Measurements from ENCODE around the gene RNU4-1.

RNU4-1 gene

GRCh38 chr12:120266180-120266870 lies 26.7 kb downstream of the RNU4-1 start:
- Mint-ChIP-seq H3K9me3 (no peaks in the 10 kb centered on the region), H3K36me3 (ENCODE audit: low read depth) (no peaks in the 10 kb centered on the region), H3K4me3 (peak overlapping the region; percentile 88), H3K4me1 (peaks cover 62% of the 10 kb centered on the region), H3K27ac (no peak overlapping the region), H3K27me3 (ENCODE audit: low read depth, poor library complexity) (no peaks in the 10 kb centered on the region)
- DNase-seq, result no peak
- TF ChIP-seq CTCF (IDR thresholded peaks at IDR 0.05), result no peak

- H3K4me1 Mint-ChIP-seq, result peaks cover 63% of the 10 kb centered on the region
Observed at GRCh38 chr12:120265473-120266179, 27.4 kb downstream of the RNU4-1 start, which contains the start of gene PXN. Gene PXN, minus strand, starts transcription at chr12:120265730. Its CDS starts 101 bp downstream, at chr12:120265629.

GRCh38 chr12:120264904-120265472 lies 28.0 kb downstream of the RNU4-1 start:
- Mint-ChIP-seq H3K36me3 (ENCODE audit: low read depth) (no peaks in the 10 kb centered on the region), H3K4me3 (peak overlapping the region; percentile 86), H3K4me1 (peaks cover 69% of the 10 kb centered on the region), H3K27ac (no peak overlapping the region), H3K9me3 (no peaks in the 10 kb centered on the region), H3K27me3 (ENCODE audit: low read depth, poor library complexity) (no peaks in the 10 kb centered on the region)
- DNase-seq, result no peak
- TF ChIP-seq CTCF (IDR thresholded peaks at IDR 0.05), result no peak

More at GRCh38 chr12:120265473-120266179, 27.4 kb downstream of the RNU4-1 start, which contains the start of gene PXN:
- peak; percentile 94 for DNase-seq
- H3K4me3 Mint-ChIP-seq, result peak within 1 kb of the TSS; percentile 88
- no peak within 1 kb of the TSS for H3K27ac Mint-ChIP-seq
- H3K27me3 Mint-ChIP-seq (ENCODE audit: low read depth, poor library complexity), result no peaks in the 10 kb centered on the region
- no peaks in the 10 kb centered on the region for H3K36me3 Mint-ChIP-seq (ENCODE audit: low read depth)
- TF ChIP-seq CTCF (IDR thresholded peaks at IDR 0.05), result peak; percentile 66
- H3K9me3 Mint-ChIP-seq, result no peaks in the 10 kb centered on the region

GRCh38 chr12:120264086-120264903 lies 28.7 kb downstream of the RNU4-1 start:
- no peaks in the 10 kb centered on the region for H3K27me3 Mint-ChIP-seq (ENCODE audit: low read depth, poor library complexity)
- H3K4me1 Mint-ChIP-seq, result peaks cover 76% of the 10 kb centered on the region
- no peak for DNase-seq
- H3K27ac Mint-ChIP-seq, result no peak overlapping the region
- no peaks in the 10 kb centered on the region for H3K9me3 Mint-ChIP-seq
- H3K36me3 Mint-ChIP-seq (ENCODE audit: low read depth), result no peaks in the 10 kb centered on the region
- TF ChIP-seq CTCF (IDR thresholded peaks at IDR 0.05), result no peak
- peak overlapping the region; percentile 86 for H3K4me3 Mint-ChIP-seq

- no peak overlapping the region for H3K27ac Mint-ChIP-seq
- peaks cover 76% of the 10 kb centered on the region for H3K4me1 Mint-ChIP-seq
- TF ChIP-seq CTCF (IDR thresholded peaks at IDR 0.05), result no peak
- DNase-seq, result no peak
- H3K36me3 Mint-ChIP-seq (ENCODE audit: low read depth), result no peaks in the 10 kb centered on the region
- no peaks in the 10 kb centered on the region for H3K9me3 Mint-ChIP-seq
- H3K27me3 Mint-ChIP-seq (ENCODE audit: low read depth, poor library complexity), result no peaks in the 10 kb centered on the region
- peak overlapping the region; percentile 86 for H3K4me3 Mint-ChIP-seq
Observed at GRCh38 chr12:120263748-120264085, 29.3 kb downstream of the RNU4-1 start.
